Measurements from ENCODE around the gene CTDSPL.

CTDSPL gene

GRCh38 chr3:37992271-37993066 is 130.8 kb downstream of the CTDSPL start:
- DNase-seq, result no peak

- DNase-seq, result no peak
Measured at GRCh38 chr3:37993067-37993455, 131.4 kb downstream of the CTDSPL start.

DNA sequence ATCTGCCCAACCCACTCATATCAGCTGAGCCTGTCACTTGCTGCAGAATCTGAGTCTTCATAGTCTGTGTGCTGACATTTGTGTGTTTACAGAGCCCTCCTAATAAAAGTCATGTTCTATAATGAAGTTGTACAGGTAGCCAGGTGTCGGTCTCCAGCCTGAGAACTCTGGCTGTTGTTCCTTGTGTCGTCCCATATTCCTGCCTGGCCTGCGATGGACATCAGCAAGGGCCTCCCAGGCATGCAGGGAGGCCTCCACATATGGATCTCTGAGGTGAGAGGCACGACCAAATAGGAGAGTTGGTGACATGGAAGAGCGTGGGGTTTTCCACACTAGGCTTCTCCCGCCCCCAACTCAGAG is 131.8 kb downstream of the CTDSPL start:
- no peak for DNase-seq

DNA sequence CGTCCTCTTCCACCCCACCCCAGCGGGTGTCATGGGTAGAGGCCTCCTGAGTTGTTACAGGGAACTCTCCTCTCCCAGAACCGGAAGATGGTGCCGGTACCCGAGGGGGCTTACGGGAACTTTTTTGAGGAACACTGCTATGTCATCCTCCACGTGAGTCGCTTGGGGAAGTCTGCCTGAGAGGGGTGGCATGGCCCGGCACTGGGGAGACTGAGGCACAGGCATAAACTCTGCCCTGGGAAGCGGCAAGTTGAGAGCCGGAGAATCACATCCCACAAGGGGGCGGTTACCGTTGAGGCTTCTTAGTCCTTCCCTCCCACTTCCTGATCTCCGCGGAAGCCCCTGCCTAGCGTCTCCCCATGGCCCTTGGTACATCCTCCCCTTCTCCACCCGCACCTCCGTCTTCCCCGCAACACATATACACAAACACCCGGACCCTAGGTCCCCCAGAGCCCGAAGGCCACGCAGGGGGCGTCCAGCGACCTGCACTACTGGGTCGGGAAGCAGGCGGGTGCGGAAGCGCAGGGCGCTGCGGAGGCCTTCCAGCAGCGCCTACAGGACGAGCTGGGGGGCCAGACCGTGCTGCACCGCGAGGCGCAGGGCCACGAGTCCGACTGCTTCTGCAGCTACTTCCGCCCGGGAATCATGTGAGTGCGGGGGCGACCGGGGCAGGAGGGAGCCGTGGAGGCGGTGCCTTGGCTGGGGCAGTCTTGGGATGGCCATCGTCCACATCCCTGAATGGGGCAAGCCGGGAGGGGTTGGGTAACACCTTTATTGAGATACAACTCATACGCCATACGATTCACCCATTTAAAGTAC is 132.3 kb downstream of the CTDSPL start:
- DNase-seq, result no peak

DNA sequence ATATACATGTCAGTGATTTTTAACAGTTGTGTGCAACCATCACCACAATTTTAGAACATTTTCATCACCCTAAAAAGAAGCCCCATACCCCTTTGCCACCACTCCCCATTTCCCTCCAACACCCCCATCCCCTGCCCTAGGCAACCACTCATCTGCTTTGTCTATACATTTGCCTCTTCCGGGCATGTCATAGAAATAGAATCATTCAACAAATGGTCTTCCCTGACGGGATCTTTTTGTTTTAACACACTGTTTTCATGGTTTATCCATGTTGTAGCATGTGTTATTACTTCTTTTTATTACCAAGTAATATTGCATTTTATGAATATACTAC is 132.9 kb downstream of the CTDSPL start:
- no peak for DNase-seq

DNA sequence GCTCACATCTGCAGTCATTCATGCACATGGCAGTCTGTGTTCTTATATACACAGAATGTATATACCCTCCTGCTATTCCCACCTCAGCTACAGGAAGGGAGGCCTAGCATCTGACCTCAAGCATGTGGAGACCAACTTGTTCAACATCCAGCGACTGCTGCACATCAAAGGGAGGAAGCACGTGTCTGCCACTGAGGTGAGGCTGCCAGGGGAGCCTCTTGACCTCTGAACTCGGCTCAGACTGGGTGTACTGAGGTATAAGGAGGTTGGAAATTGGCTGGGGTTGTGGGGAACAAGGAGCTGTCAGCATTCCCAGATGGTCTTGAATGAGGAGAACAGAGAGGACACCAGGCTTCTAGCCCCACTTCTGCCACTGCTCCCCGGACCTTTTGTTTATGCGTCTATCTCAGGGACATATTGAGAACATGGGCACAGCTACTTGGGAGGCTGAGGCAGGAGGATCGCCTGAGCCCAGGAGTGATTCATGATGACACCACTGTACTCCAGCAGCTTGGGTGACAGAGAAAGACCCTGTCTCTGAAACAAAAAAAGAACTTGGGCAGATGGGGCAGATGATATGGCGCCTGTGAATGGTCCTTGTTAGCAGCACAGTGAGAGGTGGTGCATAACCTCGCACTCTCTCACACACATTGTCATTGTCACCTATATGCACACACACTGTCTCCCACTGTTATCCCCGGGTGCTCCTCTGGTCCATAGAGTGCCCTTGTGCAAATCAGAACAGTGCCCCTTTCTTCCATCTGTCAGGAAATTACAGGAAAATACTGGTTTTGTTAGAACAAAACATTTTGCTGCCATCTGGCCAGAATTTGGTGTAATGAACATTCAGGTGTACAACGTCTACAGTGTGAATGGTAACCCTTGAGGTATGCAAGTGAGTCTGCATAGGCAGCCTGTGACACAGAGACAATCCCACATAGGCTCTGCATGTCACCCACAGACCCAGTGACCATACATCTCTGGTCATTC is 134.3 kb downstream of the CTDSPL start:
- DNase-seq, result no peak

DNA sequence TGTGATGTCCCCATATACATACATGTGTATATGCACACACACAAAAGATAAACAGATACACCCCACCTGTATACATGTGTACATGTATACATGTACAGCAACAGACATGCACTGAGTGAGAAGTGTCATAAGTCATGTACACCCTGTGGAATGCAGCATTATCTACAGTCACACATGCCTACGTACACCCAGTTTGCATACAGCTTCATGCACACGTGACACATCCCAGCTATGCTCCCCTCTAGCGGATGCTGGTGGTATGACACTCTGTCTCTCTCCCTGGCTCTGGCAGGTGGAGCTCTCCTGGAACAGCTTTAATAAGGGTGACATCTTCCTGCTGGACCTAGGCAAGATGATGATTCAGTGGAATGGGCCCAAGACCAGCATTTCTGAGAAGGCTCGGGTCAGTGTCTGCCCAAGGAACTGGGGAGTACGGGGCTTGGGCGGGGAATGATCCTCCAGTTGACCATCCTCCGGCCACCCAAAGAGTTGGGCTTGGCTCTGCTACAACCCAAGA is 135.2 kb downstream of the CTDSPL start:
- DNase-seq, result peak; percentile 41 to 55

- DNase-seq, result no peak
Measured at GRCh38 chr3:37997342-37997741, 135.7 kb downstream of the CTDSPL start.

GRCh38 chr3:37997791-37998370 is 136.2 kb downstream of the CTDSPL start:
- DNase-seq, result no peak

- DNase-seq, result no peak
Measured at GRCh38 chr3:37999836-38000235, 138.2 kb downstream of the CTDSPL start.

- DNase-seq, result no peak
Measured at GRCh38 chr3:38000242-38000916, 138.7 kb downstream of the CTDSPL start.

- DNase-seq, result no peak
Measured at GRCh38 chr3:38000965-38001455, 139.3 kb downstream of the CTDSPL start.

DNA sequence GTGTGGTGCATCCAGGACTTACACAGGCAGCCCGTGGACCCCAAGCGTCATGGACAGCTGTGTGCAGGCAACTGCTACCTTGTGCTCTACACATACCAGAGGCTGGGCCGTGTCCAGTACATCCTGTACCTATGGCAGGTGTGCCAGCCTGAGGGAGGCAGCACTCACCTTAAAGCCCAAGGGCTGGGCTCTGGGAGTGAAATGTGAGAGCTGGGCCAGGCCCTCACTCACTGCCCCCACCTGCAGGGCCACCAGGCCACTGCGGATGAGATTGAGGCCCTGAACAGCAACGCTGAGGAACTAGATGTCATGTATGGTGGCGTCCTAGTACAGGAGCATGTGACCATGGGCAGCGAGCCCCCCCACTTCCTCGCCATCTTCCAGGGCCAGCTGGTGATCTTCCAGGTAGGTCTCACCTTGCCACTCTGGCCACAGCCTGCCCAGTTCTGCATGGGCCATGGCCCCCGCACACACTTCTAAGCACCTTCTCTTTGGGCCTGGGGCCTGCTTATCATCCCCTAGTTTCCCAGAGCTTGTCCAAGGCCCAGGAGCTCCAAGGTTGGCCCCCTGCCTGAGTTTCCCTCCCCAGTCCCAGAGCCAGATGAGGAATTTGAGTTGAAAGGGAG is 139.9 kb downstream of the CTDSPL start:
- no peak for DNase-seq

DNA sequence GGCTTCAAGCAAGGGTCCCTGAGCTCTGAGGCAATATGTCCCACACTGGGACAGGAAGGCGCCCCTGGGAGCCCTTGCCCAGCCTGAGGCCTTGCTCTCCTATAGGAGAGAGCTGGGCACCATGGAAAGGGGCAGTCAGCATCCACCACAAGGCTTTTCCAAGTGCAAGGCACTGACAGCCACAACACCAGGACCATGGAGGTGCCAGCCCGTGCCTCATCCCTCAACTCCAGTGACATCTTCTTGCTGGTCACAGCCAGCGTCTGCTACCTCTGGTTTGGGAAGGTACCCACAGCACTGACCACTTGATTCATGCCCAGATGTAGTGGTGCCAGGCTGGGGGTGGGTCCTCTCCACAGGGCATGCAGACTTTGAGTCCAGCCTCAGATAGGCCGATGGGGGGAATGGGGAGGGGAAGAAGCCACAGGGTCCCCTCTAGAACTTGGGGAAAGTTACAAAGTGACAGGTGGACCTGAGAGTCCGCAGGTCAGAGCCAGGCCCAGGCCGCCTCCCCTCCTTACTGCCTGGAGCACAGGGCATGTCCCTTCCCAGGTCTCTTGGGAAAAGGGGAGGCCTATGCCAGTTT is 140.7 kb downstream of the CTDSPL start:
- DNase-seq, result no peak

DNA sequence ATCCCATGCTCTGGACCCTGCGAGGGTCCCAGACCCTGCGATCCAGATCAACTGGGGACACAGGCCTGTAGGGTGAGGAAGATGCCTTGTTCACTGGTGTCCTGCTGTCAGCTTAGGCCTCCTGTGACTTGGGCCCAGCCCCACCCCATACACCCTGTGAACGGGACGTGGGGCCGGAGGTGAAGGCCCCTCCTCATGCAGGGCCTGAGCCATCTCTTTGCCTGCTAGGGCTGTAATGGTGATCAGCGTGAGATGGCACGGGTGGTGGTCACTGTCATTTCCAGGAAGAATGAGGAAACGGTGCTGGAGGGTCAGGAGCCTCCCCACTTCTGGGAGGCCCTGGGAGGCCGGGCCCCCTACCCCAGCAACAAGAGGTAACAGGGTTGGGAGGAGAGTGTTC is 141.3 kb downstream of the CTDSPL start:
- no peak for DNase-seq

DNA sequence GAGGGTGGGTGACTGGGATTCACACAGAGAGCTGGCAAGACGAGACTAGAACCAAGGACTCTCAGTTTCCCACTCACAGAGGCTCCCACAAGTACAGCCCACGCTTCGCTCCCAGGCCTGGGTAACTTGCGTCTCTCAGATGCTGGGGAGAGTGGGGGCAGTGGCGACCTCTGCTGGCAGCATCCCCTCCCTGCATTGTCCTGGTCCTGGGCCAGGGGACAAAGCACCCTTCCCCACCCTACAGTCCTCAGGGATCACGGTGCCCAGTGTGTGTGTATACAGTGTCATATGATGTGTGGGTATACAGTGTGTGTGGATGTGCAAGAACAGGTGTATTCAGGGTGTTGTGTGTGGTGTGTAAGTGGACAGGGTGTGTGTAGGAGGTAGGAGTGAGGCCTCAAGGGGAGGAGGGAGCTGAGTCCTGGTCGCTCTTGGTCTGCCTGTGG is 141.7 kb downstream of the CTDSPL start:
- no peak for DNase-seq

DNA sequence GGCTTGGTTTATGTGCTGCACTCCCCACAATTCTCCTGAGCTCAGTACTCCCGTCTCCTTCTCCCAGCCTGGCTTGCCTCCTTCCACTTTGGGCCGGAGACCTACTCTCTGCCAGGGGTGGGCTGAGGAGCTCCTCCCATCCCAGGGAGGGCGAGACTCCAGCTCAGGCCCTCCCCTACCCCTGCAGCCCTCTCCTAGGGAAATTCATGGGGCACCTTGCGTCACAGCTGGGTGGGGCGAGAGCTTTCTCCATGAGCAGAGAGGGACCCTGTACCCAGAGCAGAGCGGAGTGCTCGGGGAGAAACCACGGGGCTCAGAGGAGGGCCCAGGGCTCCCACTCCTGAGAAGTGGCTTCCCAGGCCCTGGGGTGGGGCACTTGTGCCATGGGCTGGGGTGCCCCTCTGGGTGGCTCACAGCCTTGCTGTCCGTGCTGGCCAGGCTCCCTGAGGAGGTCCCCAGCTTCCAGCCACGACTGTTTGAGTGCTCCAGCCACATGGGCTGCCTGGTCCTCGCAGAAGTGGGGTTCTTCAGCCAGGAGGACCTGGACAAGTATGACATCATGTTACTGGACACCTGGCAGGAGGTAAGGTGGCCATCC is 142.2 kb downstream of the CTDSPL start:
- no peak for DNase-seq

GRCh38 chr3:38004415-38005075 is 142.9 kb downstream of the CTDSPL start:
- DNase-seq, result peak in 1 of 2 experiments; percentile 13

DNA sequence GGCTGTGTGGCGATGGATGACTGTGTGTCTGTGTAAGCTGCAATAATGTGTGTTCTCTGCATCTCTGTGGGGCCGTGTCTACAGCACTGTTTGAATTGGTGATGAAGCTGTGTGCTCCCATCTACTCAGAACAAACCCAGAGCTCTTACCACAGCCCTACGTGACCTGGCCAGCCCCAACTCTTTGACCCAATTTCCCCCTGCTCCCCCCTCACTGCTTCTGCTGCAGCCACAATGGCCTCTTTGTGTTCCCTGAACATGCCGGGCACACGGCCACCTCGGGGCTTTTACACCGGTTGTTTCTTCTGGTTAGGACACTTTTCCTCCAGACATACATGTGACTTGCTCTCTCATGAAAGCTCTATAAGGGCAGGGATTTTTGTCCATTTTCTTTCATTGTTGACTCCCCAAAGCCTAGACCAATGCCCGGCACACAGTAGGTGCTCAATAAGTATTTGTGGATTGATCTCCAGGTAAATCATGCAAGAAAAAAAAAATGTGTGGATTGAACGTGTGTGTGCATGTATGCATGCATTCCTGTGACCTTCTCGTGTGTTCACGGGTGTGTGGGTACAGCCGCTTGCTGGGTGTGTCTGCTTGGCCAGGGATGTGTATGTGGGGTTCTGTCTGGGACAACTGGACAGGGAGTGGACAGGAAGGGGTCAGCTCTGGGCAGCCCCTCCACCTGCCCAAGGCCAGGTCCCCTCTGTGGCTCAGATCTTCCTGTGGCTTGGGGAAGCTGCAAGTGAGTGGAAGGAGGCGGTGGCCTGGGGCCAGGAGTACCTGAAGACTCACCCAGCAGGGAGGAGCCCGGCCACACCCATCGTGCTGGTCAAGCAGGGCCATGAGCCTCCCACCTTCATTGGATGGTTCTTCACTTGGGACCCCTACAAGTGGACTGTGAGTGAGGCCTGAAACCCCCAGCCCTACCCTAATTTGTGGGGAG is 143.7 kb downstream of the CTDSPL start:
- DNase-seq, result no peak
